ENCODE results near the gene EZH2. TPM values are rescaled to one million over a fixed set of nuclear protein-coding genes. Genes with fewer than 3 reads are reported as not detected.

EZH2 gene
- 100 to 1,000 TPM; 102 to 103 TPM for total RNA-seq

DNA sequence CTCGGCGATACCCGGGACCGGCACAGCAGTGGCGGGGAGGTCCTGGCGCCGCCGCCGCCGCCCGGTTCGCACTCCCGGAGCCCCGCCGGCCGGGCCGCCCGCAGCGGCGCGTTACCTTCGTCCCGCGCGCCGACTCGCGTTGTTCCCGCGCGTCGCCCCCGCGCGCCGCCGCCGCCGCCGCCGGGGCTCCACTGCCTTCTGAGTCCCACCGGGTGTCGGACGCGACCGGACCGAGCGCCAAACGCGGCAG lies at the start of gene EZH2:
Gene EZH2 (minus strand): TSS at position 243 of the 250 bp plus-strand sequence. CDS start 36,993 bp downstream, outside the sequence.
- Mint-ChIP-seq H3K36me3 (peaks cover 23% of the 10 kb centered on the region), H3K9me3 (no peaks in the 10 kb centered on the region), H3K27ac (peak within 1 kb of the TSS; percentile 98), H3K4me1 (ENCODE audit: low read depth) (peaks cover 31% of the 10 kb centered on the region), H3K27me3 (no peaks in the 10 kb centered on the region), H3K4me3 (peak within 1 kb of the TSS; percentile 97)
- intact Hi-C loops (cut with micrococcal nuclease), result loop anchor here (1.0 to 5.0 kb wide), 9 partner anchors 28 to 243 kb away; partner anchors contain the start of genes PDIA4 and ZNF425
- no peak for DNase-seq
- CTCF ChIA-PET, result interaction anchor here (0.7 to 2.3 kb wide), 4 partner anchors 28 to 64 kb away, joined by 3 to 21 read pairs (median 10); no protein-coding TSS in a partner anchor
- POLR2A ChIA-PET, result interaction anchor here (1.2 to 5.1 kb wide), 10 partner anchors 12 to 145 kb away, joined by 3 to 52 read pairs (median 6); no protein-coding TSS in a partner anchor

DNA sequence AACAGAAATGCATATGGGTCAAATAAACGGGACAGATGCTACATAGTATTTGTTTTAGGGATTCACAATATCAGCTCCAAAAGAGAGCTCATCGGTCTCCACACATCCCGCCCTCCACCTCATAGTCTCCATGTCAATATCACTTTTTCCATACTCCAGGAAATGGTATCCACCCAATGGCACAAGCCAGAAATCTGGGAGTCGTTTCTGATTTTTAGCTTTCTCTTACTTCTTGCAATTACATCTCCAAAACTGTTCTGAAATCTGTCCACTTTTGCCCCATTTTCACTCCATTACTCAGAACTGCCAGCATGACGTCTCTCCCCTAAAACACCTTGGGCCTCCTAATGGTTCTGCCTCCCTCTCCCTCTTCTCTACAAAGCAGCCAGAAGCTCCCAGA lies 47.4 kb upstream of the EZH2 start:
- Mint-ChIP-seq H3K4me1 (ENCODE audit: low read depth) (peaks cover 20% of the 10 kb centered on the region), H3K27ac (no peak overlapping the region), H3K4me3 (no peak overlapping the region), H3K9me3 (no peaks in the 10 kb centered on the region), H3K27me3 (no peaks in the 10 kb centered on the region), H3K36me3 (no peaks in the 10 kb centered on the region)
- DNase-seq, result no peak
- intact Hi-C loops (cut with micrococcal nuclease), result no loop called here
- ChIA-PET POLR2A (no interaction called here), CTCF (interaction anchor here (0.5 kb wide), 1 partner anchor 16 kb away, joined by 4 read pairs; no protein-coding TSS in a partner anchor)

DNA sequence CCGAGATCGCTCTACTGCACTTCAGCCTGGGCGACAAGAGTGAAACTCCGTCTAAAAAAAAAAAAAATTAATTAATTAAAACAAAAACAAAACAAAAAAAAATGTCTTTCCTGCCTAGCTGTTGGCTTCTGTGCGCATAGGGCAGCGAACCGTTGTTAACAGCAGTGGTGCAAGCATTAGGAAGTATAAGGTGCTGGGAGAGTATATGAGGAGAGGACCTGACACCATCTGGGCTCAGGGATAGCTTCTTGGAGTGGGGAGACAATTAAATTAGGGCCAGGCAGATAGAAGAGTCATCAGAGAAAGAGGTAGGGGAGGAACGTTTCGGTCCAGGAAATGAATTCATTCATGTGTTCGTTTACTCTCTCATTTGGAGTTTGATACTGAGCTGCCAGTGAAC lies 46.2 kb upstream of the EZH2 start:
- no peak overlapping the region for H3K27ac Mint-ChIP-seq
- H3K9me3 Mint-ChIP-seq, result no peaks in the 10 kb centered on the region
- intact Hi-C loops (cut with micrococcal nuclease), result no loop called here
- ChIA-PET CTCF (interaction anchor here (0.6 to 0.9 kb wide), 2 partner anchors 10 to 11 kb away, joined by 3 to 4 read pairs; no protein-coding TSS in a partner anchor), POLR2A (interaction anchor here (0.6 to 0.9 kb wide), 2 partner anchors 17 to 1042 kb away, joined by 3 read pairs; no protein-coding TSS in a partner anchor)
- H3K4me3 Mint-ChIP-seq, result no peak overlapping the region
- DNase-seq, result no peak
- no peaks in the 10 kb centered on the region for H3K27me3 Mint-ChIP-seq
- H3K4me1 Mint-ChIP-seq (ENCODE audit: low read depth), result peaks cover 30% of the 10 kb centered on the region
- no peaks in the 10 kb centered on the region for H3K36me3 Mint-ChIP-seq

DNA sequence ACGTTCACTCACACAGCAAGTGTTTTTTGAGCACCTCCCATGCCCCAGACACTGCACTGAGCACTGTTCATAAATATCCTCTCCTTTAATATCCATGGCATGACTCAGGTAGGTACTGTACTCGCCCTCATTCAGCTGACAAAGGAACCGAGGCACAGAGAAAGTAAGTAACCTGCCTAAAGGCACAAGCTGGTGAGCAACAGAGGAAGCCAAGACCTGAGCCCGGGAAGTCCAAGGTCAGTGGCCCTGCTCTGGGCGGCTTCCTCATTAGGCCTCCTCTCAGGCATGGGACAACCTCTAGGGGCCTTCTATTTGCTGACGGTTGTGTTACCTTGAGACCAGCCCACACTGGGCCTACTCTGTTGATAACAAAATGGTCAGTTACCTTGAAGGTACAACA lies 45.1 kb upstream of the EZH2 start:
- no peak overlapping the region for H3K27ac Mint-ChIP-seq
- intact Hi-C loops (cut with micrococcal nuclease), result no loop called here
- ChIA-PET CTCF (no interaction called here), POLR2A (interaction anchor here (0.9 kb wide), 1 partner anchor 16 kb away, joined by 3 read pairs; no protein-coding TSS in a partner anchor)
- no peaks in the 10 kb centered on the region for H3K36me3 Mint-ChIP-seq
- H3K27me3 Mint-ChIP-seq, result no peaks in the 10 kb centered on the region
- no peaks in the 10 kb centered on the region for H3K9me3 Mint-ChIP-seq
- H3K4me3 Mint-ChIP-seq, result no peak overlapping the region
- H3K4me1 Mint-ChIP-seq (ENCODE audit: low read depth), result peaks cover 35% of the 10 kb centered on the region
- DNase-seq, result no peak

- Mint-ChIP-seq H3K36me3 (no peaks in the 10 kb centered on the region), H3K27ac (peak overlapping the region; percentile 76), H3K27me3 (no peaks in the 10 kb centered on the region), H3K4me3 (no peak overlapping the region), H3K4me1 (ENCODE audit: low read depth) (peaks cover 33% of the 10 kb centered on the region), H3K9me3 (no peaks in the 10 kb centered on the region)
- no peak for DNase-seq
- ChIA-PET CTCF (no interaction called here), POLR2A (interaction anchor here (0.7 kb wide), 1 partner anchor 13 kb away, joined by 3 read pairs; no protein-coding TSS in a partner anchor)
- intact Hi-C loops (cut with micrococcal nuclease), result loop anchor here (1.0 kb wide), 1 partner anchor 14 kb away; no protein-coding TSS in a partner anchor
Measured at GRCh38 chr7:148927123-148928045, 43.3 kb upstream of the EZH2 start.

DNA sequence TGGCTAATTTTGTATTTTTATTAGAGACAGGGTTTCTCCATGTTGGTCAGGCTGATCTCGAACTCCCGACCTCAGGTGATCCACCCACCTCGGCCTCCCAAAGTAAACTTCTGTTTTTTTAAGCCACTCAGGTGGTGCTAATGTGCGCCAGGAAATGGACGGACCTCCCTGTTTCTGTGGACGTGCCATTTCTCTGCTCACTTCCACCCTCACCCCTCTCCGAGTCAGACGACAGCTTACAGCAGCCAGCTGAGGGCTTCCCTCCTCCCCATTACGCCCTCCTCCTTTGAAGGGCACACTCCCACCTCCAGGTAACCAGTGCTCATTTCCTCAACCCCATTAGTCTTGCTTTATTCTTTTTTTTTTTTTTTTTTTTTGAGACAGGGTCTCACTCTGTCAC lies 41.7 kb upstream of the EZH2 start:
- ChIA-PET POLR2A (interaction anchor here (0.6 kb wide), 1 partner anchor 41 kb away, joined by 4 read pairs; no protein-coding TSS in a partner anchor), CTCF (no interaction called here)
- no peak overlapping the region for H3K4me3 Mint-ChIP-seq
- intact Hi-C loops (cut with micrococcal nuclease), result loop anchor here (1.0 kb wide), 1 partner anchor 15 kb away; no protein-coding TSS in a partner anchor
- H3K4me1 Mint-ChIP-seq (ENCODE audit: low read depth), result peaks cover 43% of the 10 kb centered on the region
- H3K9me3 Mint-ChIP-seq, result no peaks in the 10 kb centered on the region
- H3K27me3 Mint-ChIP-seq, result no peaks in the 10 kb centered on the region
- no peaks in the 10 kb centered on the region for H3K36me3 Mint-ChIP-seq
- DNase-seq, result no peak
- H3K27ac Mint-ChIP-seq, result no peak overlapping the region

DNA sequence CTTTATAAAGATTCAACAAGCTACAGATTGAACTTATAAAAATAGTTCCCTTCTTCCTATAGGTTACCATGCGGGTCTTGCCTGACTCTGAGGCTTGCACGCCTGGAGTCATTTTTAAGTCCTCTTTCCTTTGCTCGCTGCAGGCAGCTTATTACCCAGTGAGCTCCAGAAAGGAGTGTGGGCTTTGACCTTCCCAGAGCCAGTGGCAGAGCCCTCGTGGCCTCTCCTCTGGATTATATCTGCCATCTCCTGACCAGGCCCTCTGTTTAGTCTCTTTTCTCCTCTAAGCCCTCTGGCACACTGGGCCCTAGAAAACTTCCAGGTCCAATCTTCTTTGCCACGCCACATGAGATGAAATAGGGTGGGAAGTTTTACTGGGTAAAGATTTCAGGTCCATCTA lies 39.9 kb upstream of the EZH2 start:
- CTCF ChIA-PET, result interaction anchor here (1.6 kb wide), 2 partner anchors 10 to 68 kb away, joined by 6 to 7 read pairs; no protein-coding TSS in a partner anchor
- intact Hi-C loops (cut with micrococcal nuclease), result no loop called here
- Mint-ChIP-seq H3K4me3 (no peak overlapping the region), H3K27me3 (no peaks in the 10 kb centered on the region), H3K9me3 (no peaks in the 10 kb centered on the region), H3K4me1 (ENCODE audit: low read depth) (peaks cover 47% of the 10 kb centered on the region), H3K36me3 (no peaks in the 10 kb centered on the region), H3K27ac (no peak overlapping the region)
- POLR2A ChIA-PET, result interaction anchor here (1.7 kb wide), 1 partner anchor 10 kb away, joined by 9 read pairs; no protein-coding TSS in a partner anchor
- no peak for DNase-seq

DNA sequence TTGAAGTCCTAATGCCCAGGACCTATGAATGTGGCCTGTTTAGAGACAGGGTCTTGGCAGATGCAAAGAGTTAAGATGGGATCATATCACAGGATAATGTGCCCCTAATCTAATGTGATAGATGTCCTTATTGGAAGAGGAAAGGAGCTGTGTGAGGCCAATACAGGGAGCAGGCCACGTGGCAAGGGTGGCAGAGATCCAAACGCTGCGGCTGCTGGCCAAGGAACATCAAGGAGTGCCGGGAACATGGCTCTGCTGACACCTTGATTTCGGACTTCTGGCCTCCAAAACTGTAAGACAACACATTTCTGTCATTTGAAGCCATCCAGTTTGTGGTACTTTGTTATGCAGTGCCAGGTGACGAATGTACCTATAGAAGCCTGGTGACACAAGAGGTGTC lies 37.7 kb upstream of the EZH2 start:
- ChIA-PET CTCF (no interaction called here), POLR2A (no interaction called here)
- Mint-ChIP-seq H3K27me3 (no peaks in the 10 kb centered on the region), H3K4me3 (no peak overlapping the region), H3K9me3 (no peaks in the 10 kb centered on the region), H3K36me3 (no peaks in the 10 kb centered on the region), H3K4me1 (ENCODE audit: low read depth) (peaks cover 41% of the 10 kb centered on the region), H3K27ac (no peak overlapping the region)
- intact Hi-C loops (cut with micrococcal nuclease), result no loop called here
- DNase-seq, result no peak

GRCh38 chr7:148921189-148921588 lies 37.1 kb upstream of the EZH2 start:
- Mint-ChIP-seq H3K27ac (no peak overlapping the region), H3K4me3 (no peak overlapping the region), H3K4me1 (ENCODE audit: low read depth) (peaks cover 42% of the 10 kb centered on the region), H3K36me3 (no peaks in the 10 kb centered on the region), H3K9me3 (no peaks in the 10 kb centered on the region), H3K27me3 (no peaks in the 10 kb centered on the region)
- intact Hi-C loops (cut with micrococcal nuclease), result no loop called here
- ChIA-PET POLR2A (no interaction called here), CTCF (interaction anchor here (1.2 to 2.1 kb wide), 3 partner anchors 12 to 204 kb away, joined by 3 to 5 read pairs (median 4); no protein-coding TSS in a partner anchor)
- no peak for DNase-seq

DNA sequence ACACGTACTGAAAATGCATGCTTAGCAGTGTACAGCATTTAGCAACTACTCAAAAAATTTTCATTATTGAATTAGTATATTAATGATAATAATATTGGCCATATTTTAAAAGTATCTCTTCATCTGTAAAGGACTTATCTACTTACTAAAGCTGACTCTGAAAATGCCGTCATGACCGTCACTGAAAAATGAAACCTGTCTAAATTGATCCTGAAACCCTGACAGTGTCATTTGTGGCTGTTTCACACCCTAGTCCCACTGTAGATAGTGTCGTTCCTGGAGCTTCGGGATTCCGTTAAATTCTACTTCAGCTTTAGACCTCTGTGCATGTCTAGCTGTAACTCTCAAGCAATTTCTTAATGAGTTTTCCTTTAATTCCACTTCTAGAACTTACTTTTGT lies 35.8 kb upstream of the EZH2 start:
- Mint-ChIP-seq H3K4me1 (ENCODE audit: low read depth) (peaks cover 38% of the 10 kb centered on the region), H3K27ac (no peak overlapping the region), H3K36me3 (no peaks in the 10 kb centered on the region), H3K9me3 (no peaks in the 10 kb centered on the region), H3K27me3 (no peaks in the 10 kb centered on the region), H3K4me3 (no peak overlapping the region)
- DNase-seq, result peak; percentile 31
- ChIA-PET CTCF (interaction anchor here (0.9 to 2.1 kb wide), 6 partner anchors 10 to 206 kb away, joined by 3 to 5 read pairs (median 4); no protein-coding TSS in a partner anchor), POLR2A (interaction anchor here (0.7 to 1.6 kb wide), 2 partner anchors 21 to 32 kb away, joined by 3 to 5 read pairs; no protein-coding TSS in a partner anchor)
- intact Hi-C loops (cut with micrococcal nuclease), result no loop called here

- Mint-ChIP-seq H3K36me3 (no peaks in the 10 kb centered on the region), H3K4me3 (no peak overlapping the region), H3K9me3 (no peaks in the 10 kb centered on the region), H3K27ac (no peak overlapping the region), H3K4me1 (ENCODE audit: low read depth) (peaks cover 53% of the 10 kb centered on the region), H3K27me3 (no peaks in the 10 kb centered on the region)
- DNase-seq, result no peak
- ChIA-PET CTCF (no interaction called here), POLR2A (no interaction called here)
- intact Hi-C loops (cut with micrococcal nuclease), result no loop called here
Measured at GRCh38 chr7:148918058-148918596, 34.0 kb upstream of the EZH2 start.

DNA sequence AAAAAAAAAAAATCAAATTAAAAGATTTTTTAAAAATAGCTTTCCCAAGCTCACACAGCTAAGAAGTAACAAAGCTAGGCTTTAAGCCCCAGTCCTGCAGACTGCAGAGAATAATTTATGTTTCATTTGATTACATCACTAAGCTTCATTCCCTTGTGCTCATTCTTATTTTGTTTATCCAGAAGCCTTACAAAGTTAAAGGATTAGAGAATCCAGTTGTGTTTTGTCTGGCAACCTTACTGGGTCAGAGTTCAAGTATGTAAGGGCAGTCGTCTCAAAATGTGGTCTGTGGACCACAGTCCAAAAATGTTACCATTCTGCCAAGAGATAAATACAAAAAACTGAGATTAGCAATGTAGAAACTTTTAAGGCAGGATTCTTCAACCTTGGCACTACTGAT lies 32.1 kb upstream of the EZH2 start:
- no peaks in the 10 kb centered on the region for H3K36me3 Mint-ChIP-seq
- H3K4me1 Mint-ChIP-seq (ENCODE audit: low read depth), result peaks cover 64% of the 10 kb centered on the region
- ChIA-PET CTCF (interaction anchor here (5.3 kb wide), 1 partner anchor 26 kb away, joined by 36 read pairs; no protein-coding TSS in a partner anchor), POLR2A (interaction anchor here (4.2 to 4.7 kb wide), 2 partner anchors 25 to 31 kb away, joined by 32 to 52 read pairs; partner anchors contain the start of gene EZH2)
- intact Hi-C loops (cut with micrococcal nuclease), result no loop called here
- no peaks in the 10 kb centered on the region for H3K27me3 Mint-ChIP-seq
- H3K9me3 Mint-ChIP-seq, result no peaks in the 10 kb centered on the region
- H3K4me3 Mint-ChIP-seq, result no peak overlapping the region
- H3K27ac Mint-ChIP-seq, result no peak overlapping the region
- no peak for DNase-seq
